Measurements from ENCODE around the gene CCKAR. TPM values are rescaled to one million over a fixed set of nuclear protein-coding genes. Genes with fewer than 3 reads are reported as not detected.

Gene CCKAR
- polyA plus RNA-seq, 1 donor (not counting 4 experiments of a cell fraction or from before 2014, with no cell fraction given), result not detected

DNA sequence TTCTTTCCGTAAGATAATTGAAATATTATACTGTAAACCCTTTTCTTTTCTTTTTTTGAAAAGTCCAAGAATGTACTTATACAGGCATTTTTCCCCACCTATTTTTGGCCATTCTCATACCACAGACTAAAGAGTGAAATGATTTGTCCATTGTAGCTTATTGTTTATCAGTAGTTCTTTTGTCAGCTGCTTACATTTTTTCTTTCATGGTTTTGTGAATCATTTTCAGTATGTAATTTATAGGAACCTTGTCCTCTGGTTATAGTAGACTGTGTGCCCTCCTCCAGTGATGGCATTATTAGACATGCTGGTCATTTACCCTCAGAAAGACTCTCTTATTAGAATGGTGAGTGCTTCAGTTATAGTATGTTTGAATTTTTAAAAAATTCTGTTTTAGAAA, 56.7 kb downstream of the CCKAR start:
- H3K9me1 ChIP-seq (ENCODE audit: control insufficient read depth, extremely low read depth, insufficient read depth, low read length), result no peaks in the 10 kb centered on the region
- no peaks in the 10 kb centered on the region for H4K20me1 ChIP-seq (ENCODE audit: control insufficient read depth, extremely low read depth, insufficient read depth, low read length)
- dilution Hi-C loops (cut with MboI; ENCODE audit: extremely low pct_ligation_motif_present, low sequenced_read_pairs), result no loop called here
- FAIRE-seq (peak; percentile 51), DNase-seq (ENCODE audit: low read depth, low spot score) (no peak)
- no peak overlapping the region for H2AFZ ChIP-seq (ENCODE audit: control insufficient read depth, low read length)
- no peaks in the 10 kb centered on the region for H3K9me3 ChIP-seq (ENCODE audit: control insufficient read depth, low read depth, low read length)
- H3K4me1 ChIP-seq (ENCODE audit: control insufficient read depth, extremely low read depth, insufficient read depth, low read length), result peaks cover 23% of the 10 kb centered on the region
- peak overlapping the region; percentile 25 for H3K4me2 ChIP-seq (ENCODE audit: control insufficient read depth, extremely low read depth, insufficient read depth, low read depth, low read length)
- H3K36me3 ChIP-seq (ENCODE audit: control insufficient read depth in 2 of 2, extremely low read depth in 1 of 2, insufficient read depth in 2 of 2, low read length in 2 of 2), result peaks cover 2 to 8% of the 10 kb centered on the region in 2 experiments
- no peaks in the 10 kb centered on the region for H3K27me3 ChIP-seq (ENCODE audit: control insufficient read depth, extremely low read depth, insufficient read depth, low read length)
- peak overlapping the region in 1 of 3 experiments; percentile 13 for H3K4me3 ChIP-seq (ENCODE audit: control insufficient read depth in 2 of 3, extremely low read depth in 1 of 3, insufficient read depth in 2 of 3, low read depth in 1 of 3, low read length in 3 of 3)
- H3K79me2 ChIP-seq (ENCODE audit: control insufficient read depth, insufficient read depth, low read length), result no peaks in the 10 kb centered on the region
- TF ChIP-seq EZH2 (IDR thresholded peaks at IDR 0.05; ENCODE audit: low read length) (no peak), CTCF (optimal IDR thresholded peaks at IDR 0.05 in 1 of 3, IDR thresholded peaks at IDR 0.05 in 1 of 3, conservative IDR thresholded peaks at IDR 0.05 in 1 of 3; ENCODE audit: extremely low read depth in 1 of 3, insufficient read depth in 2 of 3, low read length in 3 of 3) (no peak)
- H3K27ac ChIP-seq (ENCODE audit: control insufficient read depth, insufficient read depth, low read length), result peak overlapping the region; percentile 19
- no peak overlapping the region for H3K9ac ChIP-seq (ENCODE audit: control insufficient read depth, extremely low read depth, insufficient read depth, low read length)

DNA sequence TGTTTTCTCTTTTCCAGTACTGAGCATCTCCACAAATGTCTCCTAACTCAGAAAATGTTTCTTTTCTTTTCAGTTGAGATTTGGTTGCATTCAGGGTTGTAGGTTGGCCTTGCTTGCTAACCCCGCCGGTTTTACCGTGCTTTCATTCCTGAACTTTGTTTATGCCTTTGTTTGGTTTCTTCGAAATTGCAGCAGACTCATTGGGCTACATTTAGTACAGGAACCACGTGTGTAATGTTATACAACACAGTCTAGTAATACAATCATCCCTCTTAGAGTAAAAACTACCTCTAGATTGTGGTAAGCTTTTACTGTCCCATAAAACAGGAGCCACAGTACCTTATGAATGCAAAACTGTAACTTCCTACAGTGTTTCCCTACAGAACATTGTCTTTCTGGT, 57.9 kb downstream of the CCKAR start:
- Histone ChIP-seq H3K9ac (ENCODE audit: control insufficient read depth, extremely low read depth, insufficient read depth, low read length) (no peak overlapping the region), H3K4me3 (ENCODE audit: control insufficient read depth in 2 of 3, extremely low read depth in 1 of 3, insufficient read depth in 2 of 3, low read depth in 1 of 3, low read length in 3 of 3) (no peak overlapping the region), H3K9me1 (ENCODE audit: control insufficient read depth, extremely low read depth, insufficient read depth, low read length) (no peaks in the 10 kb centered on the region), H3K4me1 (ENCODE audit: control insufficient read depth, extremely low read depth, insufficient read depth, low read length) (peaks cover 23% of the 10 kb centered on the region), H3K79me2 (ENCODE audit: control insufficient read depth, insufficient read depth, low read length) (no peaks in the 10 kb centered on the region), H3K27ac (ENCODE audit: control insufficient read depth, insufficient read depth, low read length) (no peak overlapping the region), H3K4me2 (ENCODE audit: control insufficient read depth, extremely low read depth, insufficient read depth, low read depth, low read length) (no peak overlapping the region), H3K36me3 (ENCODE audit: control insufficient read depth in 2 of 2, extremely low read depth in 1 of 2, insufficient read depth in 2 of 2, low read length in 2 of 2) (peaks cover 2 to 8% of the 10 kb centered on the region in 2 experiments), H4K20me1 (ENCODE audit: control insufficient read depth, extremely low read depth, insufficient read depth, low read length) (no peaks in the 10 kb centered on the region), H3K27me3 (ENCODE audit: control insufficient read depth, extremely low read depth, insufficient read depth, low read length) (no peaks in the 10 kb centered on the region), H3K9me3 (ENCODE audit: control insufficient read depth, low read depth, low read length) (no peaks in the 10 kb centered on the region), H2AFZ (ENCODE audit: control insufficient read depth, low read length) (no peak overlapping the region)
- no peak for FAIRE-seq
- dilution Hi-C loops (cut with MboI; ENCODE audit: extremely low pct_ligation_motif_present, low sequenced_read_pairs), result no loop called here
- no peak for TF ChIP-seq EZH2 (IDR thresholded peaks at IDR 0.05; ENCODE audit: low read length)
- DNase-seq (ENCODE audit: low read depth, low spot score), result no peak
